MCF 10A (cell line): ENCODE results near the gene HMG20B. TPM values are rescaled to one million over a fixed set of nuclear protein-coding genes. Genes with fewer than 3 reads are reported as not detected.

Experiments used
- BruUV-seq: library from RNA; stranded (reverse); fragments of 400-500 nt; replicated peaks from 2 replicates; lab custom pipeline; 2021; lab: Mats Ljungman, UMichigan
- CTCF ChIA-PET: fragments of 300-600 bp; sonication (Branson Sonifier 250); formaldehyde crosslinking; extraction: SDS; loops from one replicate; lab custom pipeline; 2021; ENCODE audit warnings: antibody characterized with exemption, inconsistent platforms; lab: Yijun Ruan, JAX
- POLR2A ChIA-PET: fragments of 300-600, 350-650 bp; sonication (Branson Sonifier 250); formaldehyde crosslinking; extraction: SDS; loops from one replicate; lab custom pipeline; 2020; ENCODE audit warnings: antibody characterized with exemption, inconsistent platforms; lab: Yijun Ruan, JAX
- DNase-seq: peaks from one replicate; pipeline ENCODE4 v3.0.0-alpha.2; 2018; ENCODE audit not compliant: unreplicated experiment
- H3K27ac Mint-ChIP-seq: one replicate; pipeline ENCODE4 v1.8.0; 2022; ENCODE audit warnings: mild to moderate bottlenecking, low read depth, mixed read lengths; ENCODE audit not compliant: unreplicated experiment
- H3K27me3 Mint-ChIP-seq: one replicate; pipeline ENCODE4 v1.8.0; 2022; ENCODE audit warnings: mixed read lengths; ENCODE audit not compliant: insufficient read depth, unreplicated experiment
- H3K36me3 Mint-ChIP-seq: one replicate; pipeline ENCODE4 v1.8.0; 2022; ENCODE audit warnings: mild to moderate bottlenecking, moderate library complexity, mixed read lengths; ENCODE audit not compliant: insufficient read depth, unreplicated experiment
- H3K4me1 Mint-ChIP-seq: one replicate; pipeline ENCODE4 v1.8.0; 2022; ENCODE audit warnings: mixed read lengths; ENCODE audit not compliant: insufficient read depth, unreplicated experiment
- H3K4me3 Mint-ChIP-seq: one replicate; pipeline ENCODE4 v1.8.0; 2022; ENCODE audit warnings: mild to moderate bottlenecking, moderate library complexity, mixed read lengths; ENCODE audit not compliant: unreplicated experiment
- H3K9me3 Mint-ChIP-seq: one replicate; pipeline ENCODE4 v1.8.0; 2022; ENCODE audit warnings: mixed read lengths; ENCODE audit not compliant: unreplicated experiment
- CTCF ChIP-seq: fragments of 200-600 bp; IDR thresholded peaks from one replicate; pipeline ENCODE4 v1.8.0; 2022; ENCODE audit warnings: antibody characterized with exemption, mild to moderate bottlenecking; ENCODE audit not compliant: unreplicated experiment
- intact Hi-C: fragments of 100-400 bp; cut with micrococcal nuclease; formaldehyde crosslinking; loops from 2 replicates; pipeline ENCODE4 v1.14.1; 2022
- total RNA-seq: library from RNA; stranded (reverse); gene quantifications from 2 replicates; pipeline ENCODE4 v1.2.3, GENCODE V29; 2022

The HMG20B gene
- total RNA-seq, 1 experiment from 2014 or later: 64.7 TPM

GRCh38 chr19:3599776-3600187, 27.0 kb downstream of the HMG20B start:
- Mint-ChIP-seq H3K4me3 (no peak overlapping the region), H3K4me1 (no peaks in the 10 kb centered on the region), H3K36me3 (no peaks in the 10 kb centered on the region), H3K9me3 (no peaks in the 10 kb centered on the region), H3K27ac (no peak overlapping the region), H3K27me3 (no peaks in the 10 kb centered on the region)
- no peak for TF ChIP-seq CTCF
- no peak for DNase-seq
- no TSS peak for BruUV-seq
- intact Hi-C loops: no loop called here
- POLR2A ChIA-PET: no interaction called here
- CTCF ChIA-PET: interaction anchor here (0.6 kb wide), 1 partner anchor 17 kb away, joined by 3 read pairs; no protein-coding TSS in a partner anchor

GRCh38 chr19:3601021-3601420, 28.3 kb downstream of the HMG20B start:
- no peak overlapping the region for H3K27ac Mint-ChIP-seq
- H3K4me1 Mint-ChIP-seq: no peaks in the 10 kb centered on the region
- CTCF ChIA-PET: no interaction called here
- no peaks in the 10 kb centered on the region for H3K27me3 Mint-ChIP-seq
- H3K36me3 Mint-ChIP-seq: no peaks in the 10 kb centered on the region
- H3K4me3 Mint-ChIP-seq: no peak overlapping the region
- POLR2A ChIA-PET: interaction anchor here (0.6 kb wide), 1 partner anchor 60 kb away, joined by 3 read pairs; no protein-coding TSS in a partner anchor
- H3K9me3 Mint-ChIP-seq: no peaks in the 10 kb centered on the region
- intact Hi-C loops: no loop called here
- BruUV-seq: no TSS peak
- no peak for DNase-seq
- no peak for TF ChIP-seq CTCF

GRCh38 chr19:3603121-3603811, 30.5 kb downstream of the HMG20B start:
- Mint-ChIP-seq H3K4me1 (peaks cover 7% of the 10 kb centered on the region), H3K36me3 (no peaks in the 10 kb centered on the region), H3K27me3 (no peaks in the 10 kb centered on the region), H3K9me3 (no peaks in the 10 kb centered on the region), H3K4me3 (no peak overlapping the region), H3K27ac (no peak overlapping the region)
- BruUV-seq: no TSS peak
- no peak for DNase-seq
- ChIA-PET CTCF (no interaction called here), POLR2A (interaction anchor here (0.5 kb wide), 1 partner anchor 1265 kb away, joined by 3 read pairs; no protein-coding TSS in a partner anchor)
- intact Hi-C loops: no loop called here
- no peak for TF ChIP-seq CTCF

GRCh38 chr19:3604227-3604986, 31.7 kb downstream of the HMG20B start:
- TF ChIP-seq CTCF: no peak
- intact Hi-C loops: no loop called here
- POLR2A ChIA-PET: no interaction called here
- DNase-seq: no peak
- Mint-ChIP-seq H3K4me1 (peaks cover 9% of the 10 kb centered on the region), H3K9me3 (no peaks in the 10 kb centered on the region), H3K27me3 (no peaks in the 10 kb centered on the region), H3K36me3 (no peaks in the 10 kb centered on the region), H3K27ac (no peak overlapping the region), H3K4me3 (no peak overlapping the region)
- no TSS peak for BruUV-seq
- CTCF ChIA-PET: no interaction called here
